KMS-11 (cell line): ENCODE measurements around the gene SUPT6H.

Experiments
- H2AFZ ChIP-seq: fragments of 200-600 bp; sonication (generic); 2 replicates; pipeline ENCODE4 v1.6.1; 2016; ENCODE audit warnings: antibody characterized with exemption, mixed run types, low read depth
- H3K27ac ChIP-seq: fragments of 200-600 bp; sonication (generic); 2 replicates; pipeline ENCODE4 v1.6.1; 2016; ENCODE audit warnings: mild to moderate bottlenecking, mixed run types
- H3K27me3 ChIP-seq: fragments of 200-600 bp; sonication (generic); 2 replicates; pipeline ENCODE4 v1.6.1; 2017; ENCODE audit warnings: mild to moderate bottlenecking, low read depth, mixed run types, moderate library complexity; ENCODE audit not compliant: insufficient read depth
- H3K36me3 ChIP-seq: fragments of 200-600 bp; sonication (generic); 2 replicates; pipeline ENCODE4 v1.6.1; 2017; ENCODE audit warnings: mild to moderate bottlenecking, mixed run types; ENCODE audit not compliant: insufficient read depth
- H3K4me1 ChIP-seq: fragments of 200-600 bp; sonication (generic); 2 replicates; pipeline ENCODE4 v1.6.1; 2016; ENCODE audit warnings: mild to moderate bottlenecking, low read depth, mixed run types; ENCODE audit not compliant: poor library complexity, severe bottlenecking
- H3K4me2 ChIP-seq: fragments of 200-600 bp; sonication (generic); 2 replicates; pipeline ENCODE4 v1.7.0; 2016; ENCODE audit warnings: mild to moderate bottlenecking, mixed run types
- H3K4me3 ChIP-seq: fragments of 200-600 bp; sonication (generic); IDR thresholded peaks from 2 replicates; pipeline ENCODE4 v1.6.1; 2017; ENCODE audit warnings: low read depth, low read length, mixed read lengths; ENCODE audit not compliant: insufficient read depth
- H3K79me2 ChIP-seq: fragments of 200-600 bp; sonication (generic); 2 replicates; pipeline ENCODE4 v1.6.1; 2016; ENCODE audit warnings: low read depth, mixed run types; ENCODE audit not compliant: insufficient read depth
- H3K9ac ChIP-seq: fragments of 200-600 bp; sonication (generic); 2 replicates; pipeline ENCODE4 v1.6.1; 2016; ENCODE audit warnings: mild to moderate bottlenecking, mixed run types
- H4K20me1 ChIP-seq: fragments of 200-600 bp; sonication (generic); 2 replicates; pipeline ENCODE4 v1.6.1; 2016; ENCODE audit warnings: mild to moderate bottlenecking, mixed run types; ENCODE audit not compliant: insufficient read depth
- TF ChIP-seq, protein P1 (sequence below): fragments of 200-600 bp; sonication (generic); conservative IDR thresholded peaks from 2 replicates; pipeline ENCODE4 v1.6.1; 2017; ENCODE audit warnings: low read depth, mild to moderate bottlenecking, antibody characterized with exemption, low read length, moderate library complexity, mixed read lengths

SUPT6H gene

DNA sequence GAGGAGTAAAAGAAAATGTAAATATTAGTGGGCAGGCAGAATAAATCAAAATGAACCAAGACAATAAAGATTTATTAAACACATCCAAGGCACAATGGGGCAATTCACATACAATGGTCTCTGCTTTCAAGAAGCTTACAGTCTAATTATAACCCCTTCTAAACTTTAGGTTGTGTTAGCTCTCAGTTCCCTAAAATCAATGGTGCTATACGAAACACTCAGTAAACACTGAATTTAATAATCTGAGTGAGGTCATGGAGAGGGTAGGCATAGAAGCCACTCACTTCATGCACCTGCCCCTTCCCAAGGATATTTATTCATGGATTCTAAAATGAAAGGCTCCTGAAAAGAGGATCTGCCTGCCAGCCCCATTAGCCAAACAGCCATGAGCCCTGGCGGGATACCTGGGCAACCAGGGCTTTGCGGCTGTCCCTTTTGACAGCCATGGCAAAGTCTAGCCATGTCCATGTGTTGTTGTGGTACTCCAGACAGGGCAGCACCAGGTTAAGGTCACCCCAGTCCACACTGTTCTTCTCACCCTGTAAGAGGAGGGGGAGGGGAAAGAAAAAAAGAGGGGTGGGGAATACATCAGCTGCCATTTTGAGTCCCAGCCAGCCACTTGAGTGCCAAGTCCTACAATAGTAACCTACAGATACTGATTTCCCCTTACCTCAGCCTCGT is 46.6 kb upstream of the SUPT6H start:
- H2AFZ ChIP-seq = no peak overlapping the region
- no peaks in the 10 kb centered on the region for H4K20me1 ChIP-seq
- peaks cover 22% of the 10 kb centered on the region; the same call in 1 of the 2 replicates for H3K36me3 ChIP-seq
- no peak overlapping the region for H3K9ac ChIP-seq
- TF ChIP-seq, protein P1, sequence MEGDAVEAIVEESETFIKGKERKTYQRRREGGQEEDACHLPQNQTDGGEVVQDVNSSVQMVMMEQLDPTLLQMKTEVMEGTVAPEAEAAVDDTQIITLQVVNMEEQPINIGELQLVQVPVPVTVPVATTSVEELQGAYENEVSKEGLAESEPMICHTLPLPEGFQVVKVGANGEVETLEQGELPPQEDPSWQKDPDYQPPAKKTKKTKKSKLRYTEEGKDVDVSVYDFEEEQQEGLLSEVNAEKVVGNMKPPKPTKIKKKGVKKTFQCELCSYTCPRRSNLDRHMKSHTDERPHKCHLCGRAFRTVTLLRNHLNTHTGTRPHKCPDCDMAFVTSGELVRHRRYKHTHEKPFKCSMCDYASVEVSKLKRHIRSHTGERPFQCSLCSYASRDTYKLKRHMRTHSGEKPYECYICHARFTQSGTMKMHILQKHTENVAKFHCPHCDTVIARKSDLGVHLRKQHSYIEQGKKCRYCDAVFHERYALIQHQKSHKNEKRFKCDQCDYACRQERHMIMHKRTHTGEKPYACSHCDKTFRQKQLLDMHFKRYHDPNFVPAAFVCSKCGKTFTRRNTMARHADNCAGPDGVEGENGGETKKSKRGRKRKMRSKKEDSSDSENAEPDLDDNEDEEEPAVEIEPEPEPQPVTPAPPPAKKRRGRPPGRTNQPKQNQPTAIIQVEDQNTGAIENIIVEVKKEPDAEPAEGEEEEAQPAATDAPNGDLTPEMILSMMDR = no peak
- no peaks in the 10 kb centered on the region for H3K27me3 ChIP-seq
- no peak overlapping the region for H3K4me2 ChIP-seq
- no peak overlapping the region for H3K27ac ChIP-seq
- no peaks in the 10 kb centered on the region for H3K4me1 ChIP-seq
- no peaks in the 10 kb centered on the region for H3K79me2 ChIP-seq
- no peak overlapping the region for H3K4me3 ChIP-seq

DNA sequence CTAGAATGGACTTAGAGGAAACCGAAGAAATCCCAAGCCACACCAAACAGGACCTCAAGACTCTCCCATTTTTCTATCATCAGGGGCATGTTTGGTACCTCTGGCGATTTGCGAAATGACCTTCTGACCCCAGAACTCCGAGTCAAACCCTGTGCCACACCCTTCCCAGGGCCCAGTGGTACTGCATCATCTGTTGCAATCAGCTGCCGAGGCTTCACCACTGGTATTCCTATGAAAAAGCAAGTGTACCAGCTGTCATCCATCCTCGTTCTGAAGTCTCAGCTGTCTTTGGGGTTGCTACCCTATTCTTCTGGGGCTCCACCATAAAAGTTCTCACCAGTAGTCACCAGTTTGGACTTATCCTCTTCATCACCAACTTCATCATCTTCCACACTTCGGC is 45.7 kb upstream of the SUPT6H start:
- no peak overlapping the region for H3K9ac ChIP-seq
- H3K27me3 ChIP-seq = no peaks in the 10 kb centered on the region
- peaks cover 29% of the 10 kb centered on the region; the same call in 1 of the 2 replicates for H3K36me3 ChIP-seq
- H2AFZ ChIP-seq = no peak overlapping the region
- H3K4me3 ChIP-seq = no peak overlapping the region
- TF ChIP-seq, protein P1 = no peak
- H3K4me2 ChIP-seq = no peak overlapping the region
- H3K79me2 ChIP-seq = no peaks in the 10 kb centered on the region
- H3K4me1 ChIP-seq = no peaks in the 10 kb centered on the region
- no peaks in the 10 kb centered on the region for H4K20me1 ChIP-seq
- no peak overlapping the region for H3K27ac ChIP-seq

DNA sequence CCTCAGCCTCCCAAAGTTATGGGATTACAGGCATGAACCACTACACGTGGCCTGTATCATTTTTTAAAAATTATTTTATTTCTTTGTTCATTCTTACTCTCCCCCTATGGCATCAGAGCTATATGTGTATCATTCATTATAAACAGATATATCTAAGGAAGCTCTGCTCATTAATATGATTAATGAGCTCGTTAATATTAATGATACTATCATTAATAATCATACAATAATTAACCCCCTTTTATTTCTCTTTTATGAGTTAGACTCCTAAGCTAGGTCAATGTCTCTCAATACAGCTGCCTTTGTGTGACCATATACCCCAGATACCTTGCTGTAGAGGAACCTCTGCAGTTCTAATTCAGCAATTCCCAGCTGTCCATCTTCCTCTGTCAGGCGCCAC is 43.5 kb upstream of the SUPT6H start:
- no peak overlapping the region for H2AFZ ChIP-seq
- no peak overlapping the region for H3K4me3 ChIP-seq
- TF ChIP-seq, protein P1 = no peak
- H3K27me3 ChIP-seq = no peaks in the 10 kb centered on the region
- H4K20me1 ChIP-seq = no peaks in the 10 kb centered on the region
- H3K27ac ChIP-seq = no peak overlapping the region
- no peak overlapping the region for H3K9ac ChIP-seq
- no peak overlapping the region for H3K4me2 ChIP-seq
- peaks cover 29% of the 10 kb centered on the region; the same call in 1 of the 2 replicates for H3K36me3 ChIP-seq
- no peaks in the 10 kb centered on the region for H3K79me2 ChIP-seq
- no peaks in the 10 kb centered on the region for H3K4me1 ChIP-seq

DNA sequence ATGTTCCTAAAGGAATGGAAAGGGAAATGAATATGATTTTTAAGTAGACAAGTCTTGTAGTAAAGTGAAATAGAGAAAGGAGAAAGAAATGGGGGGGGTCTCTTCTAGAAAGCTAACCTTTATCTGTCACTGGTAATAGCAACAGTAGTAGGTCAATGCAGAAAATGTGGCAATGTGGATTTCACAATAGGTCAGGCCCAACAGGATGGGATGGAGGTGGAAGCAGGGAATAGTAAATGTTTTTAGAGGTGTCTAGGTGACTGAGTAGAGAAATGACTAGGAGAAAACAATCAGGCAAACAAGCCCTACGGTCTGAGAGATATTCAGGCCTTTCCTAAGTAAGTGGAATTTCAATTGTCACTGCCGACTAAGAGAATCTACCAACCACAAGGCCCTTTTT is 42.0 kb upstream of the SUPT6H start:
- no peaks in the 10 kb centered on the region for H4K20me1 ChIP-seq

More for the DNA sequence above, 42.0 kb upstream of the SUPT6H start:
- Histone ChIP-seq H3K79me2 (no peaks in the 10 kb centered on the region), H2AFZ (no peak overlapping the region), H3K4me2 (no peak overlapping the region), H3K27ac (no peak overlapping the region), H3K36me3 (peaks cover 27% of the 10 kb centered on the region; the same call in 1 of the 2 replicates), H3K9ac (no peak overlapping the region), H3K4me3 (no peak overlapping the region), H3K27me3 (no peaks in the 10 kb centered on the region), H3K4me1 (no peaks in the 10 kb centered on the region)
- TF ChIP-seq, protein P1 = no peak
